Inflammatory macrophage treated with lipopolysaccharide for 1 hour (primary cell): Measurements from ENCODE around the gene SLC26A11.
A peak's percentile ranks its signal among the peaks of the same experiment; 100 is the strongest.

Experiments
- DNase-seq, 2 donors: peaks; one replicate each; pipeline ENCODE4 v3.0.0-alpha.2; 2020 to 2022

Gene SLC26A11

DNA sequence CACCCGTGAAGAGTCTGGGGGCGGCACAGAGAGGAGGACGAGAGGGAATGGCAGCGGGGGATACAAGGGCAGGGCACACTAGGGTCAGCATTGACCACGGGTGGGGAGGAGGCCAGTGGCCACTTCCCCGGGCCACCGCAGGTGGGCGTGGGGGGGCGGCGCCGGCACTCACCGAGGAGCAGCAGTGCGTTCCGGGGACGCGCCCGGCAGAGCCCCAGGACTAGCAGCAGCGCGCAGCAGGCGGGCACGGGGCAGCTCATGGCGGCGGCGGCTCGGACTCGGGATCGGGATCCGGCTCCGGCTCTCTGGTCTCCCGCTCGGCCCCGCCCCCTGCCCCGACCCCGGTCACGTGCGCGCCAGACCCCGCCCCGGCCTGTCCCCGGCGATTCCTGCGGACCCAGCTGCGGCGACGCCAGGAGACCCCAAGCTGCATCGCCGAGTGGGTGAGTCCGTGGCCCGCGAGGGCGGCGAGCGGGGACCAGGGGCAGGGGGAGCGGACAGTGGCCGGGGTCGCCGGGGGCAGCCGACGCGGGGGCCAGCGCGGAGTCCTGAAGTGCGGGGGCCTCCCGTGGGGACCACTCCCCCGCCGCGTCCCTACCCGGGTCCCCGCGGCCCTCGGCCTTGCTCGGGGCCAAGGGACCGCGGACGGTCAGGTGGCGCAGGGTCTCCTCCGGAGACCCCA, at the start of gene SLC26A11, which contains the start of gene SGSH:
SLC26A11 (plus strand) TSS at position 374 of the 682 bp plus-strand sequence. CDS start 1,134 bp downstream, outside the sequence.
SGSH (minus strand) TSS at position 280 of the 682 bp plus-strand sequence; CDS start at position 260, 20 bp downstream.
- DNase-seq = peak; percentile 55 to 66

- no peak for DNase-seq
Measured at GRCh38 chr17:80171681-80172080, 48.5 kb upstream of the SLC26A11 start.

DNA sequence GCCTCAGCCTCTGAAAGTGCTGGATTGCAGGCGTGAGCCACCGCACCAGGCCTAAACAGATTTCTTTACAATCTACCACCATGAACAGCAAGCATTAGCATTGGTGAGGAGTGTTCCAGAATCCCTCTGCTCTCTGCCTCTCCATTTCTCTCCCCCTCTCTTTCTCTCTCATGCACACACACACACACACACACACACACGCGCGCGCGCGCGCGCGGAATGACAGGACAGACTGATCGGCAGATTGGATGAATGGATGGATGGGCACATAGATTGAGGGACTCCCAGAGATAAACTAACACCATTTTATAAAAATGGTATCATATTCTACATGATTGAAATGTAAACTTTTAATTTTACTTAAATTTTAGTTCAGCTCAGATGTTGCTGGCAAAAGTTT, 47.1 kb upstream of the SLC26A11 start:
- DNase-seq = no peak

DNA sequence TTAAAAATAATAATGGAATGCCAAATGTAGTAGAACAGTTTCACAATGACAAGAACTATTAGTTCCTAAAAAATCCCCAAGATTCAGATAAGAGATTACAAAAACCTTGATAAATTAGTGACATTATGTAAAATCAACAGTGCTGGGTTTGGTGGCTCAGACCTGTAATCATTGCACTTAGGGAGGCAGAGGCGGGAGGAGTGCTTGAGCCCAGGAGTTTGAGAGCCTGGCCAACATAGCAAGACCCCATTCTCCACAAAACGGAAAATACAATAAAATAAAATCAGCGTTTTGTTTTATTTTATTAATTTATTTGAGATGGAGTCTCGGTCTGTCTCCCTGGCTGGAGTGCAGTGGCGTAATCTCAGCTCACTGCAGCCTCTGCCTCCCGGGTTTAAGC, 46.3 kb upstream of the SLC26A11 start:
- no peak for DNase-seq

DNA sequence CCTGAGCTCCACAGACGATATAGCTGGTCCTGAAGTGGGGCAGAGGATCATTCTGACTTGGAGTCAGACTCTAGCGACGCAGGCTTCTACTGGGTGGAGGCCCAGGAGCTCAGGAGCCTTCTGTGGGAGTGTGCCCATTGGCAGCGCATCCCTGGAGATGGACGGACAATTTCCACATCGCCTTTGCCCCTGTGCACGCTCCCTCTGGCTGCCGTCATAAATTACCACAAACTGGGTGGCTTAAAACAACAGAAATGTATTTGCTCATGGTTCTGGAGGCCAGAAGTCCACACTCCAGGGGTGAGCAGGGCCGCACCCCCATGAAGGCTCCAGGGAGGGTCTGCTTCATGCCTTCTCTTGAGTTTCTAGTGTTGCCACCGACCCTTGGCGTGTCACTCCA, 43.5 kb upstream of the SLC26A11 start:
- DNase-seq = no peak

DNA sequence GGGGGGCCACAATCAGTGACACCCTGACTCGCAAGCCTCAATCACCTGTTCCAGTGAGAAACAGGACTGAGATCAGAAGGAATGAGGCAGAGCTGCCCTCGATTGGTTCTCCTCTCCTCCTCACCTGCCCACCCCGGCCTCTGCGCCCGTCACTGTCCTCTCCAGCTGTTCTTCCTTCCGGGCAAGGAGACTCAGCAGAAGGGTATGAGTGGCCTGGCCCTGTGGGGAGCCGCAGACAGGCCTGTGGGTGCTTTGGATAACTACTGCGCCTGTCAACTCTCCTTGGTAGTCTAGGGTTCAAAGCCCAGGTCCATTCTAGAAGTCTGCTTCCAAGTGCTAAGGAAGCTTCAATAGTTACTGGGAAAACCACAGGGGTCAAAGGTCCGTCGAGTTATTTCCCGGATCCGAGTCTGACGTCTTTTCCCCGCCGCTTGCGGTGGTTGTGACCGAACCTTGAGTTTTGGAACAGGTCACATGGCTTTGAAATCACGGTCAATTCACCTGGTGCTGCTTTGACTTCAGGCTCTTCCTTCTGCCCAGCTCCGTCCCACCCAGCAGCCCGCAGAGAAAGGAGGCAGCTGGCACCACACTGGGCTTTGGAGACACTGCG, 42.1 kb upstream of the SLC26A11 start:
- DNase-seq = no peak

- DNase-seq = no peak
Measured at GRCh38 chr17:80180192-80180591, 40.0 kb upstream of the SLC26A11 start.

- no peak for DNase-seq
Measured at GRCh38 chr17:80181431-80181830, 38.8 kb upstream of the SLC26A11 start.

GRCh38 chr17:80182118-80182844, 37.9 kb upstream of the SLC26A11 start:
- DNase-seq = no peak

GRCh38 chr17:80182845-80183223, 37.4 kb upstream of the SLC26A11 start:
- DNase-seq = no peak

DNA sequence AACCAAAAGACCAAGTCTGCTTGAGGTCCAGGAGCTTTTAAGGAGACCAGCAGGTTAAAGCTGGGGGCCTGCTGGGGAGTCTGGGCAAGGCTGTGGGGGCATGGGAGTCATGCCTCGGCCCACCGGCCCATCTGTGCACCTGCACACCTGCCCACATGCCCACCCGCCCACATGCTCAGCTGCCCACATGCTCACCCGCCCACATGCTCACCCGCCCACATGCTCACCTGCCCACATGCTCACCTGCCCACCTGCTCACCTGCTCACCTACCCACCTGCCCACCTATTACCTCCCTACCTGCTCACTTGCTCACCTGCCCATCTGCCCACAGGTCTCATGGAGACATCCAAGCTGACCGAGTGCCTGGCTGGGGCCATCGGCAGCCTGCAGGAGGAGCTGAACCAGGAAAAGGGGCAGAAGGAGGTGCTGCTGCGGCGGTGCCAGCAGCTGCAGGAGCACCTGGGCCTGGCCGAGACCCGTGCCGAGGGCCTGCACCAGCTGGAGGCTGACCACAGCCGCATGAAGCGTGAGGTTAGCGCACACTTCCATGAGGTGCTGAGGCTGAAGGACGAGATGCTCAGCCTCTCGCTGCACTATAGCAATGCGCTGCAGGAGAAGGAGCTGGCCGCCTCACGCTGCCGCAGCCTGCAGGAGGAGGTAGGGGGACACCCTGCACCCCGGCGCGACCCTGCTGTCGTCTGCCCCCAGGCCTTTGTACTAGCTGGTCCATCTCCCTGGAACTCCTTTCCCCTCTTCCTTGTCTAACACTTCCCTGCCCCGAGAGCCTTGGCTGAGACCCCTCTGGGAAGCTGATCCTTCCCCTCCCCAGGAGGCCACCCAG, 36.4 kb upstream of the SLC26A11 start:
- DNase-seq = no peak

DNA sequence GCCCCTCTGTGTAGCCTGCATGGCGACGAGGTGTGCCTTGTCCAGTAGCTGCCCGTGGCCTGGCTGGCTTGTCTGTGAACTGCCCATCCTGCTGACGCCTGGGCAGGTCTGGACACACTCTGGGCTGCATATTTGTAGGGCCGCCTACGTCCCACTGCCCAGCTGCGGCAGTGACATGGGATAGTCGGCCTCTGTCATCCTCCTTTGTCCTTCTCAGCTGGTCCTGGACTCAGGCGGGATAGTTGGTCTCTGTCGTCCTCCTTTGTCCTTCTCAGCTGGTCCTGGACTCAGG, 35.9 kb upstream of the SLC26A11 start:
- no peak for DNase-seq

- no peak for DNase-seq
Measured at GRCh38 chr17:80185968-80186367, 34.3 kb upstream of the SLC26A11 start.

GRCh38 chr17:80187090-80187489, 33.1 kb upstream of the SLC26A11 start:
- no peak for DNase-seq

DNA sequence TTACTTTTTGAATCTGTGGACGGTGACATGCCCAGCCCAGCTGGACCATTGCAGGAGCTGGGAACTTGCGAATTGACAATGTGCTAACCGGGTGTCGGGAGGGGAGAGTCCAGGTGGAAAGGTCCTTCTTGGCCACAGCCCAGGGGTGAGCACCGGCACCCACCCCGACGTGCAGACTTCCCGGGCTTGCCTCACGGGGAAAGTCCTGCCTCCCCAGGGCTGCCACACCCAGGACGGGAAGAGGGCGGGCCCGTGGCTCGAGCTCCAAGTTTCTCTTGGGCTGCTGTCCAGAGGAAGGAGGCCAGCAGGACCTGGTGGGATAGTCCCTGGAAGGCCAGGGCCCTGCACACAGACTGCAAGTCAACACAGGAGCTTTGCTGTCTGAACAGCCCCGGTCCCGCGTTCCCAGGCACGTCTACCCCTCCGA, 32.7 kb upstream of the SLC26A11 start:
- DNase-seq = no peak

- no peak for DNase-seq
Measured at GRCh38 chr17:80189611-80190010, 30.6 kb upstream of the SLC26A11 start.

DNA sequence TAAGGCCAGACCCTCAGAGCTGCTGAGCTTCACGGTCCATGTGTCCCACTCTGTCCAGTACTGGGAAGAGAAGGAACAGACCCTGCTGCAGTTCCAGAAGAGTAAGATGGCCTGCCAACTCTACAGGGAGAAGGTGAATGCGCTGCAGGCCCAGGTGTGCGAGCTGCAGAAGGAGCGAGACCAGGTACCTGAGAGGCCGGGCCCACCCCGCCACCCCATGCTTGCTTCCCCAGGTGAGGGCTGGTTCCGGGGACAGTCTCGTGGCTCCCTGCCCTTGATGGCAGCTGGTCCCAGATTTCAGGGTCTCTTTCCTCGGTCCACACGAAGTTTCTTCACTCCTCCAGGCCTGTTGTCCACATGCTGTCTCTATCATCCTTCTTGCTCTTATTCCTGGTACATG, 29.5 kb upstream of the SLC26A11 start:
- DNase-seq = no peak

GRCh38 chr17:80191192-80191591, 29.0 kb upstream of the SLC26A11 start:
- no peak for DNase-seq

- no peak for DNase-seq
Measured at GRCh38 chr17:80191865-80192661, 28.2 kb upstream of the SLC26A11 start.

DNA sequence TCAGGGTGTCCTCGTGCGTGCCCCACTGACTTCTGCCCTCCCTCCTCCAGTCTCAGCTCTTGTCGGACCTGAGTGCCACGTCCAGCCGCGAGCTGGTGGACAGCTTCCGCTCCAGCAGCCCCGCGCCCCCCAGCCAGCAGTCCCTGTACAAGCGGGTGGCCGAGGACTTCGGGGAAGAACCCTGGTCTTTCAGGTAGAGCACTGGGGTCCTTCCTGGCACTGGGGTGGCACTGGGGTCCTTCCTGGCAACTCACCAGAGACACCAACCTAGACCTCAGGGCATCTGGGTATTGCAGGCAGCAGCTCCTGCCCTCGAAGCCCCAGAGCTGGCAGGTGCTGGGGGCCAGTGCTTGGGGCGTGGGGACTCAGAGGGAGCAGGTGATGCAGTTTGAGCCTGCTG, 25.1 kb upstream of the SLC26A11 start:
- DNase-seq = no peak

- DNase-seq = peak in 1 of 2 donors; percentile 58
Measured at GRCh38 chr17:80195671-80196529, 24.3 kb upstream of the SLC26A11 start.
